HG02870 (cell line): ENCODE results near the gene EPG5.
"Not testable (repeated sequence)": the region's sequence is repeated elsewhere in the genome, so short reads cannot be mapped to it uniquely, and the experiment has no call there.

Experiments used
- ATAC-seq: cut with Tn5 transposase; IDR thresholded peaks from one replicate; pipeline ENCODE4 v1.9.1; 2021; ENCODE audit warnings: mild to moderate bottlenecking, moderate library complexity; ENCODE audit not compliant: unreplicated experiment

Gene EPG5

DNA sequence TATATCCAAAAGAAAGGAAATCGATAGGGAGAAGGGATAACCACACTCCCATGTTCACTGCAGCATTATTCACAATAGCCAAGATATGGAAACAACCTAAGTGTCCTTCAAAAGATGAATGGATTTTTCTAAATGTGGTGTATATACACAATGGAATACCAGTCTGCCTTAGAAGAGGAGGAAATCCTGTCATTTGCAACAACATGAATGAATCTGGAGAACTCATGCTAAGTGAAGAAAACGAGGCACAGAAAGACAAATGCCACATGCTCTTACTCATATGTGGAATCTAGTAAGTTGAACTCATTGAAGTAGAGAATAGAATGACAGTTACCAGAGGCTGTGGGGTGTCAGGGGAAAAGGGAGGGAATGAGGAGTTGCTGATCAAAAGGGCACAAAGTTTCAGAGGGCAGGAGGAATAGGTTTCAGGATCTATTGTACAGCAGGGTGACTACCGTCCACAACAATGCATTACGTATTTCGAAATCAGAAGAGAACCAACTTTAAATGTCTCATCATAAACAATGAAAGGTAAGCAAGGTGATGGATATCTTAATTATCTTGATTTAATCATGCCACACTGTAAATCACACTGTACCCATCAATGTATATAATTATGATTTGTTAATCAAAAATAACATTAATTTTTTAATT is 95.6 kb downstream of the EPG5 start:
- ATAC-seq = no peak

DNA sequence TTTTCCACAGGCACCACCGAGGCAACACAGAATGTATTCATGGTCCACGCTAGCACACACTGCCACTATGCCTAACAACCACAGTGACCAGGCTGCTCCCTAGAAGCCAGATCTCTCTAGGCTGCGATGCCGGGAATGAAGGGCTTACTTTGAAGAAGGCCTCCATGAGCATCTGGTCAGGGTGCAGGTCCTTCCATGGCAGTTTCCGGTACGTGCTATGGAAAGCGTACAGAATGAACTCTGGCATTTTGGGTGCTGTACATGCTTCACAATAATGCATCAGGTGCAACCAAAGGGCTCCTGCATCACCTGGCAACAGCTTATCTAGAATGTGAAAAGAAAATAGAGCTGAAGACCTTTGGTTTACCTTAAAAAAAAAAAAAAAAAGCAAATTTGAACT is 96.7 kb downstream of the EPG5 start:
- ATAC-seq = no peak

DNA sequence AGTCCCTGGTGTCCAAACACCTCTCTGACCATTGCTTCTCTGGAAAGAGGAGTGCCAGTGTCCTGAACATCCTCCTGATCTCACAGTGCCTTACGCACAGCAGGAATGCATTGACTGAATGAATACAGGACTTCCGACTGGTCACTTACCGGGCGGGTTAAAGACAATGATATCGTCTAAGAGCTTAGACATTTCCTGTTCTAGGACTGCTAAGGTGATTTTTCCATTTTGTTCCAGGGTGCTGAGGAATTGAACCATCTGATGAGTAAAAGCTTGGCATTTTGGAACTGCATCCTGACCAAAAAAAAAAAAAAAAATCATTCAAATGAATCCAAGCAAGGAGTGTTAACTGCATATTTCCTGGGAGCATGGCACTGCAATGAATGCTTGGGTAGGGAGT is 101.7 kb downstream of the EPG5 start:
- ATAC-seq = no peak

DNA sequence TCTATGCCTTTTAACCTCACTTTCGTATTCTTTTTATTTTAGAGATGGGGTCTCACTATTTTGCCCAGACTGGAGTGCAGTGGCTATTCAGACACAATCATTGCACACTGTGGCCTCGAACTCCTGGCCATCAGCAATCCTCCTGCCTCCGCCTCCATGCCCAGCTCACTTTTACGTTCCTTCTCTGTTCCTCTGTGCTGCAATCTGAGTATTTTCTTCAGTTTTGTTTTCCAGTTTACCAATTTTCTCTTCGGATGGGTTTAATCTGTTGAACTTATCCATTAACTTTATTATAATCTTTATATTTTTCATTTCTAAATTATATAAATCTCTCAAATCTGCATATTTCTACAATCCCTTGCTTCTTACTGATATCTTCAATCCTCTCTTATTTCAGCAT is 103.0 kb downstream of the EPG5 start:
- no peak for ATAC-seq

DNA sequence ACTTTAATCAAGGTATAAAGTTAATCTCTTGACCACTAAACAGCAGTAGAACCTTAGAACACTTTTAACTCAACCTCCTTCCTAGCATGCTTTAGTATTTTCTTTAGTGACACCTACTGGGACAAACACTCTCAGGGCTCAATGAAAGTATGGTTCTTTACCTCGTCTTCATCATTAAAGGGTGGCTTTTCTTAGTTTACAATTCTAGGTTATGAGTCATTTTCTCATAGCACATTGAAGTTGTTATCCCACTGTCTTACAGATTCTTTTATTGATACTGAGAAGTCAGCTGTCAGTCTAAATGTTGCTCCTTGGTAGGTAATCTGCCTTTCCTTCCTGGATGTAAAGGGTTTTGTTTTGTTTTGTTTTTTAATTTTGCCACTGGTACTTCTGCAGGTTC is 103.7 kb downstream of the EPG5 start:
- ATAC-seq = no peak

DNA sequence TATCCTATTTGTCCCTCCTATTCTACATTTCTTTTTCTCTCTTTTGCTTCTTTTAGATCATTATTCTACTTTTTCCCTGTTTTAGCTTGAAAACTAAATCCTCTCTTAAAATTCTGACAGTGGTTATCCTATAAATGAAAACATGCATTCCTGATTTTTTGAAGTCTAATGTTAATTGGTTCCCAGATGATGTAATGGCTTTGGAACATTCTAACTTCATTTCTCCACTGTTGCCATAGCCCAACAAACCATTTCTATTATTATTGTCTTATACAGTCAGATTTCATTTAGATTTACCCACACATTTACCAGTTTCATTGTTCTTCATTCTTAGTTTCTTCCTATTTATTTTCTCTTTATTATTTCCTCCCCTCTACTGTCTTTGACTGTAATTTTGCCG is 105.2 kb downstream of the EPG5 start:
- ATAC-seq = no peak

DNA sequence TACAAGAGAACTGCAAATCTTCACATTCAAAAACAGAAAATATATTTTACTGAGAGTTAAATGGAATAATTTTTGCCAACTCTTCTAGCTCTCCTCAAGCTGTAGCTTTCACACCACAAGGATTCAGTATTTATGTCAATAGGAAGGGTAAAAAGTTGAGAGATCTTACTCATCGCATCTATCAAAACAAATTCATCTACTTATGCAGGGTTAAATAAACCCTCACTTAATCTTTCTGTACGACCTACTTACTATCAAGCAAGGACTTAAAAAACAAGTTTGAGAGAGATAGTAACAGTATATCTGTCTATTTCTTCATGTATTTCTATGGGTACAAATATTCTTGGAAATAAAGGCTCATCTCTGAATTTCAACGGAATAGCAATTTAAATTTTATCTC is 106.2 kb downstream of the EPG5 start:
- ATAC-seq = no peak

DNA sequence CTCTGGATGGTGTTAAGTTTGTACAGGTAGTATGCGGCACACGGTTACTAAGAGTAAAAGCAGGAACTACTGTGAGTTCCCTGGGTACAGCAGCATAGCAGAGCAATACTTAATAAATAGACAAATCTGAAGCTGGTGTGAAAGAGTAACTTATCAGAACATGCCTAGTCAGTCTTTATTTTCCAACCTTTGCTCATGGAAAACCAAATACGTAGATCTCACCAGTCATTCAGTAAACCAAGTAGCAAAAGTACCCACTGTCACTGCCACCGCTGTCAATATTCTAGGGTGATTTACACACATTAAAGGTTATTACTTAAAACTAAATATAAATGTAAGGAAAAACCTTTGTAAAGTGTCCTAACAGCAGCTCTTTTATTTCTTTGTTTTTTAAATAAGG is 106.6 kb downstream of the EPG5 start:
- no peak for ATAC-seq

DNA sequence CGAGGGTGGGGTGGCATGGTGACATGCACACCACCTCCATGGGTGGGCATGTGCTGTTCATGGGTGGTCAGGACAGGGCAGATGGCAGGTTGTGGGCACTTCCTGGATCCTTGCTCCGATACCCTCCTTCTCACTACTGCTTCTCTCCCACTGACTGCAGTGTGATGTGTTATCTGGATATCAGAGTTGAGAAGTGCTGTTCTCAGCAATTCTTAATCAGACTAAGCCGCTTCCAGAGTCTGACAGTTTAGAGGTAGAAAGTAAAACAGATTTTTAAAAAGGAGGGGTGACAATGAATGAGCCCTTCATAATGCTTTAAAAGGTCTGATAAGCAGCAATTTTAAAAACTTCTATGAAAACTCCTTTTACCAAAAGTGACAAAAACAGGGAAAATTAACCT is 107.8 kb downstream of the EPG5 start:
- ATAC-seq = no peak

DNA sequence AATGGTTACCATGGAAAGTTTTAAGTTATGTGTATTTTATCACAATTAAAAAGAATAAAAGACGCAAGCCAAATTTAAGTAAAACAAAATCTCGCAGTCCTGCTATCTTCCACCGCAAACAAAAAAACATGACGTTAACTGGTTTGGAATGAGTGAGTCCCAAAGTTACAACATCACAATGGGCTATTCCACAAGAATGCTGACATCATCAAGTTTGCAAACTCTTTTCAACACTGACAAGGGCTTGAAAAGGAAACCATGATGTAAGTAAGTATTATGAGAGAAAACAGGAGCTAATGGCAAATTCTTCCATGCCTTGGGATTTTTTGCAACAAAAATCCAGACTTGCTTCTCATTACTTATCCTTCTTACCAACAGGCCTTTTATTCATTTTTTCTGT is 110.6 kb downstream of the EPG5 start:
- ATAC-seq = no peak

DNA sequence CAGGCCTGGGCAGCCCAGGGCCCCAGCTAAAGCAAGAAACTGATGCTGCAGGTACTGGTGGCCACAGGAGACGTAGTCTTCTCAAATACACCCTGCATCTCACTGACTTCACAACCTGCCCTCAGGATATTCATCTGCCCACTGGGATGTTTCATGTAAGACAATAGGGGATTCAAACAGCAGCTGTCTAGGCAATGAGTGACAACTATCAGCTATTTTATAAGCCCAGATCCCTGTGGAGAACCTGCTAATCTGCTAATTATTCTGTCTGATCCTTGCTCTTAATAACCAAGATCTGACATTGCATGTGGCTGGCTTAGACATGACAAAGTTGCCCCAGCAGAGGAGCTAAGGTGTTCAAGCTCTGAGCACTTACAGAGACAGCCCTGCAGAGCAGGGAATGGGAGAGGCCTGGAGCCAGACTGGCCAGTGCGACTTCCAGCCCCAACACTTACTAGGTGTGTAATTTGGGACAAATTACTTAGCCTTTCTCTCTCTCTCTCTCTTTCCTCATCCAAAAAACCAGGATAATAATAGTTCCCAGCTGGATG is 113.0 kb downstream of the EPG5 start:
- ATAC-seq = no peak

DNA sequence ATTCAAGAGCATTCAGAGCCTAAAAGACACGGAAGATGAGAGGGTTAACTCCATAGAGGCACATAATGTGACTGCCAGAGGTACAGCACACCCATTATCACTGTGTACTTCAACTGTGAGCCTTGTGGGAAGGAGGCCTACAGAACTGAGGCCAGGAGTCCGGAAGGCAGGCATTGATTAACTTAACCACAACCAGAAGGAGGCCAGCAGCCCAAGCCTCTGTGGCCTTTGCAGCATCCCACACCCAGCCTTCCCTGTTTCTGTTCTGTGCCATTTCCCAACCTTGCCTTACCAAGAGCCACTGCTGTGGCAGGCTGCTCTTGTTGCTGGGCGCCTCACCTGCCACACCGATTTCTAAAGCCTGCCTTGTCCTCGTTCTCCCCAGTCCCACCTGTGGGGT is 114.5 kb downstream of the EPG5 start:
- ATAC-seq = no peak

DNA sequence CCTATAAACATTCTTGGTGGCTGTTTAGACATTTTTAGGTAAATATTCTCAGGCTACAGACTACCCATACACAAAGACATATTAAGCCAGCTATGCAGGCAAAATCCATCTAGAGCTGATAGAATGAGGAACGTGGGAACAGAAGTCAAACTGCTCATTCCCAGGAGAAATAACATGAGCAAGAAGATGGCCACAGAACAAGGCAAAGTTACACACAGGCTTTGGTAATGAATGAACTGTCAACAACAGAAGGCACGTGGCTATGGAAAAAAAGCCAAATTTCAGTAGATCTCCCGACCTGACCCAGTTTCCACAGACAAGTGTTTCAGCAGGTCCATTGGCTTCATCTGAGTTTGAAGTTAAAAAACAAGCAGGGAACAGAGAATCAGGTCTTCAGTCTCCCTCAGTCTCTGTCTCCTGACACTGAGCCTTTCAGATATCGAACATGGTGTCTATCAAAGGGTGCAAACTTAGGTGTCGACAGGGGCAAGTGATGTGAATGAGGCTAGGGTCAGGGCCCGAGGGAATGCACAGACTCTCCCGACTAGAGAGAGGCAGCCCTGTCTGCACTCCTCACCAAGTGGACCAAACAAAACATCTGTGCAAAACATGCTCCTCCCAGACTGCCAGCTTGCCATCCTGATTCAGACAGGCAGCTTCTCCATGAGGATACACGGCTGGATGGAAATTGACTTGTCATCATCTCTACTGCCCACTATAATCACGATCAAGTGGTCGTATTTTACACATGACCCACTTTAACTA is 115.8 kb downstream of the EPG5 start:
- ATAC-seq = no peak

DNA sequence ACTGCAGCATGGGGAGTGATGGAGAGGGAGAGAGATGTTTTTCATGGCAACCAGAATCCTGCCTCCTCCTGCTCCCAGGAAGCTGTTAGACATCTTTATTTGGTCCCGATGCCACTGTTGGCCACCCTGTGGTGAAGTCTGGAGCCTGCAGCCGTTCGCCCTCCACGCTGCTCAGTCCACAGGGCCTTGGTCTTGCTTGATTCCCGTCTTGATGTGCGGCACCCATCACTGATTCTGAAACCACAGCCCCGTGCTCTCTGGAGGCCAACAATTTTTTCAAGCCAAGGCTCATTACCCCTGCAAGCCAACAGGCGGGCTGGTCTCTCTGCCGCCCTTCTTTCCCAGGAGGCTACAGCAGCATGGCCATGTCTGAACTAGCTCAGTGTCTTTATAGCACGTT is 117.1 kb downstream of the EPG5 start:
- no peak for ATAC-seq

DNA sequence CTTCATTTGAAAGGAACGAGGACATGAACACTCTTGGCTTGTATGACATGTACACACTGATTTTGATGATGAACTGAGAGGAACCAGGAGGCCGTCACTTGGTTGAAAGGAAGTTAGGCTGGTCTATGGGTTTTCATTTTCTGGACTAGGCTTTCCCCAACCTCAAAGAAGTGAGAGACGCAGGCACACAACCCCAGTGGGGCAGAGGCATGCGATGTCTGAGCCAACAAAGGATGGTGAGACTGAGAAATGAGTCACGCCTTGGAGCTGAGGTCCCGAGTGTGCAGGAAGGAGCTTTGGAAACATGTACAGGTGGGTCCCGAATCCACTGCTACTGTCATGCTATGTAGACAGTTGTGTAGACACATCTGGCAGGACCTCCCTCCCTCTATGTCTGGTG is 117.6 kb downstream of the EPG5 start:
- no peak for ATAC-seq

DNA sequence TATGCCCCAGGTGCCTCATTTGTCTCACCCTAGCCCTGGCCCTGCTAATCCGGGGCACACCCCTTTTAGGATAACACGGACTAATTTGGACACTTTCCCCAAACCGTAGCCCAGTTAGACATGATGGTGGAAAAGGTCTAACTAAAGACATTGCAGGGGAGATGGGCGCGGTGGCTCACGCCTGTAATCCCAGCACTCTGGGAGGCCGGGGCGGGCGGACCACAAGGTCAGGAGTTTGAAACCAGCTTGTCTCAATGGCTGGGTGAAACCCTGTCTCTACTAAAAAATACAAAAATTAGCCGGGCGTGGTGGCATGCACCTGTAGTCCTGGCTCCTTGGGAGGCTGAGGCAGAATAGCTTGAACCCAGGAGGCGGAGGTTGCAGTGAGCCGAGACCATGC is 118.5 kb downstream of the EPG5 start:
- ATAC-seq = not testable (repeated sequence)

DNA sequence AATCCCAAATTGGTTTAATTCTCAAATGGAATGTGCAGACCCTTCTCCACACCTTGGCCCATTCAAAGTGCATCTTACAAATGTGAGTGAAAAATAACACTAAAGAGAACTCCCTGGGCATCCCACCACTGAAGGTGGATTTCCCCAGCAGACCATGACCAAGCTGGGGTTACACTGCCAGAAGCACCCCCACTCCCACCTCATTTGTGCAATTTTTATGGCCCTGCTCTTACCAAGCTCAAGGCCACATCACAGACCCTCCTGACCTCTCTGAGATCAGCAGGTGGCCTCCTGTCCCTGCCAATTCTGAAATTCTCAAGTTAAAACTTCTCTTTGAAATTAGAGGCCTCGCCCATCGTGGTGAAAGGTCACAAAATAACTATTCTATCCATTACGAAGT is 120.0 kb downstream of the EPG5 start:
- no peak for ATAC-seq

DNA sequence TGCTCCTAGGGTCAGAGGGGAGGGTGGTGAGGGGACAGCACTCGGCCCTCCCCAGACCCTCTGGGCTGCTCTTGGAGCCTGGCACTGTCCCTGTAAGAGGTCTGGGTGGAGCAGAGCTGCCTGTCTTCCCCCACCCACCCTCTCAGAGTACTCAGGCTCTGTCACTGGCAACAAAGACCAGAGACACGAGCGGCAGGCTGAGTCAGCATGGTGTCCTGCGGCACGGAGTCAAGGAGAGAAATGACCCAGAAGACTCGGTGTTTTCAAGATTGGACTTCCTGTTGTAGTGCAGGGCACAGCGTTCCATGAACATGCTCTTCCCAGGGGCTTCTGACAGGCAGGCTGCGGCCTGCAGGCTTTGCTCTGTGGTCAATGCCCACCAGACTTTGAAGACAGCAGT is 121.7 kb downstream of the EPG5 start:
- no peak for ATAC-seq

DNA sequence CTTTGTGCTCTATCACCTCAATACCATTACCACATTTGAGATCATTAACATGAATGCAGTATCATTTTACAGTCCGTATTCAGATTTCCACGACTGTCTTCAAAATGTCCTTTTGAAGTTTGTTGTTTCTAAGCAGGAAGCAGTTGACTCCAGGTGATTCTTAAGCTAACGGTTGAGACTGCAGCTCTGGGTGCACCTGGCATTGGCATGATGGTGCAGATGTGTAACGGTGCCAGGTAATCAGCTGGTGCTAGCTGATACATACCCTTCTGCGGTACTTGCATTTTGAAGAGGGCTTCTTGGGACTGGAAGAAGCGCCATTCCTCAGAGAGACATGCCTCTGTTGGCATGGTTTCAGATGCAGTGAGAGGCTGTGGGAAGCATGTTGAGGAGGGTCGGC is 122.2 kb downstream of the EPG5 start:
- no peak for ATAC-seq

DNA sequence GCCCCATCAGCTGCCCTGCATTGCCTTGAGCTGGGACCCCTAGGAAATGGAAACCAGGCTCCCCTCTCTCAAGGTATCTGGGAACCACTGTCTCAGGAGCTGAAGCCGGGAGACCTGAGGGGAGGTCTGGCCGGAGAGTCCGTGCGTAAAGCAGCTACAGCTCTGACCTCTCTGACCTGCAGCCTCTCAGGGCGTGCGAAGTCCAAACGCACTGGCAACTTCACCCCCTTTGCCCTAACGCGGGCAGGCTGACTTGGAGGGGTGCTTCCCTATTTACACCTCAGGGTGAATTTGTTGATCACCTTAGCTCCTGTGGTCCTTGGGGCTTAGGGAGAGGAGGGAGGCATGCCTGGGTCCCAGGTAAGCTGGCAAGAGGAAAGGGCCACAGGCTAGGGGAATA is 124.1 kb downstream of the EPG5 start:
- ATAC-seq = no peak

DNA sequence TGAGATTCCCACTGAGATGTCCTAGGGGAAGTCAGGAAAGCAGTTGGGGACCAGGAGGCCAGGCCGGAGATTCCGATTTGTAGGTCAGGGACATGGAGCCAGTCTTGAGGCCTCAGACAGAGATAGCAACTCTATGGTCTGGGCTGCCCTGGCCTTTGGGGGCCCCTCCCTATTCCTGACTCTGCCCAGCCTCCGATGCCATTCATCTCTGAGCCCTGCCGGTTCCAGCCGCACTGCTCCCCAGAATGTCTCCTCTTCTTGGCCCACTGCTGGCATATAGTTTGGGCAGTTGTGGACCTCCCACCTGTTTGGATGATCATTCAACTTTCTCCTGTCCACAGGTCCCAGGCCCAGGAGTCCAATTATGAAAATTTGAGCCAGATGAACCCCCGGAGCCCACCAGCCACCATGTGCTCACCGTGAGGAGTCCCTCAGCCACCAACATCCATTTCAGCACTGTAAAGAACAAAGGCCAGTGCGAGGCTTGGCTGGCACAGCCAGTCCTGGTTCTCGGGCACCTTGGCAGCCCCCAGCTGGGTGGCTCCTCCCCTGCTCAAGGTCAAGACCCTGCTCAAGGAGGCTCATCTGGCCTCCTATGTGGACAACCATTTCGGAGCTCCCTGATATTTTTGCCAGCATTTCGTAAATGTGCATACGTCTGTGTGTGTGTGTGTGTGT is 125.2 kb downstream of the EPG5 start:
- no peak for ATAC-seq
